GM19025 (cell line): ENCODE results near the gene KLHL18.
A peak's percentile ranks its signal among the peaks of the same experiment; 100 is the strongest.
"Not testable (repeated sequence)": the region's sequence is repeated elsewhere in the genome, so short reads cannot be mapped to it uniquely, and the experiment has no call there.

ENCODE experiments used
- ATAC-seq: cut with Tn5 transposase; IDR thresholded peaks from one replicate; pipeline ENCODE4 v1.9.1; 2021; ENCODE audit warnings: mild to moderate bottlenecking, low read depth, moderate library complexity; ENCODE audit not compliant: unreplicated experiment

KLHL18 gene

DNA sequence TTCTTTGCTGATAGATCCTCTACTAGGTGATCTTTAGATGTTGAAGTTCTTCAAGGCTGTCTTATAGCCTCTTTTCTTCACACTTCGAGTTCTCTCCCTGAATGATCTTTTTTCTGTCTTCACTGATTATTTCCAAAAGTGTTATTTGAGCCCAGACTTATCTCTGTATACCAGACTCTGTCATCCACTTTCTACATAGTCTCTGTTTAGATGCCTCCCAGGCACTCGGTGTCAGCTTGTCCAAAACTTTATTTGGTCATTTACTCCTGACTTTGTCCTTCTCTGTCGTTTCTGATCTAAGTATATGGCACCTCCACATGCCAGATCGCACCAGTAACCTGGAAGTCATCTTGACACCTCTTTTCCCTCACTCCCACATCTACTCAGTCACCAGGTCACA is 27.6 kb downstream of the KLHL18 start:
- no peak for ATAC-seq

DNA sequence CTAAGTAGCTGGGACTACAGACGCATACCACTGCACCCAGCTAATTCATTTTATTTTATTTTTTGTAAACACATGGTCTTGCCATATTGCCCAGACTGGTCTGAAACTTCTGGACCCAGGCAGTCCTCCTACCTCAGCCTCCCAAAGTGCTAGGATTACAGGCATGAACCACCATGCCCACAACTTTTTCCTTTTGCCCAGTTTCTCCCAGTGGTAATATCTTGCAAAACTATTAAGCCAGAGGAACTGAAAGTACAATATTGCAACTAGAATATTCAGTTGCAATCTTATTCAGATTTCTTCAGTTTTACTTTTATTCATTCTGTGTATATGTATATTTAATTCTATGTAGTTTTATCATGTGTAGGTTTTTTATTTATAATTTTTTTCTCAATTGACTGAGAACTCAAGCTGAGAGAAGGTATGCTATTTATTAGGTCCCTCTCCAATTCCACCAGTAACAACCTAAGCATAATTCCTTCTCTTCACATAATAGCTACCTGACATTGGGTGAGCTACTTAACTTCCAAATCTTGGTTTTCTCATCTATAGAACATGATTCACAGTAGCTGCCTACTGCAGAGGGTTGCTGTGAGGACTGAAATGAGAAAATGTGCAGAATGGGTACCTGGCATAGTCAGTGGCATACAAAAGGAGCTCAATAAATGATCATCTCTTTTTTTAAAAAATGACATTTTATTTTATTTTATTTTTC is 30.8 kb downstream of the KLHL18 start:
- no peak for ATAC-seq

- ATAC-seq: no peak
These were observed 31.5 kb downstream of the KLHL18 start for GRCh38 chr3:47314056-47314764.

DNA sequence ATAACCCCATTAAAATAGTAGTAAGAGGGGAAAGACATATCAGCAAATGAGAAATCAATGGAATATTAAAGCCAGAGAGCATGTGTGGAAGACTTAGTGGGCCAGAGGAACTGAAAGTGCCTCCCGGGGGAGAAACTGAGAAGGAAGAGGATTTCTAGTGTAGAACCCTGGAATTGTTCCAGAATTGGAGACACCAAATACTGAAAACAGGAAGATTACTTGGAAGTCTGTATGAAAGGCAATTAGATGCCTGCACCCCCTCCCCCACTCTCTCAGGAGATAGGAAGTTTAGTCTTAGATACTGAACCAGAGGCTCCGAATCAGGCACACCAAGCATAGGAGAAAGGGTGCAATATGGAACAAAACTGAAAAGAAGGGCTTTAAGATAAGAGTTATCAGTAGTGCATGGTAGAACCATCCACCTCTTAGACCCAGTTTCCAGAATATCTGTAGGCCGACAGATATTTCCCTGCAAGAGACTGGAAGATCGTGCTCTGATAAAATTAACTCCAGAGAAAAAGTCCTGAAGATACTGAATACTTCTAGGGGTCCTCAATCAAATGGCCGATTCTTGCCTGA is 32.4 kb downstream of the KLHL18 start:
- no peak for ATAC-seq

GRCh38 chr3:47316151-47316550 is 33.4 kb downstream of the KLHL18 start:
- not testable (repeated sequence) for ATAC-seq

DNA sequence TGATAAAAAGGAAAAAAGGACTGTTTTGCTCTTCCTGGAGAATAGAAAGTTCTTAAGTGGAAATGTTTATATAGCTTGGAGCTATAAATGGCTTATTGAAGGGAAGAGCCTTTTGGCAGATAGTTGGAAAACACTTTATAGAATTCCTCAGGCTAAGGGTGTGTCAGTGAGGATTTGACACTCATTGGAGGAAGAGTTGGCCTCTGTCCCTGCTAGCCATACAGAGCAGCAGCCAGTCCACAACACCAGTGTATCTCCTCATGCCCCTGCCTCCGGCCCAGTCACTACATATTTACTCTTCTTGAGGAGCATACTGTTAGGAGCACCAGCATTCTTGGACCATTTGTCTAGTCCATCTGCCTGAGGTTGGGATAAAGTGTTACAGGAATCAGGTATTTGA is 36.2 kb downstream of the KLHL18 start:
- no peak for ATAC-seq

- ATAC-seq: no peak
These were observed 37.2 kb downstream of the KLHL18 start for GRCh38 chr3:47319956-47320355.

DNA sequence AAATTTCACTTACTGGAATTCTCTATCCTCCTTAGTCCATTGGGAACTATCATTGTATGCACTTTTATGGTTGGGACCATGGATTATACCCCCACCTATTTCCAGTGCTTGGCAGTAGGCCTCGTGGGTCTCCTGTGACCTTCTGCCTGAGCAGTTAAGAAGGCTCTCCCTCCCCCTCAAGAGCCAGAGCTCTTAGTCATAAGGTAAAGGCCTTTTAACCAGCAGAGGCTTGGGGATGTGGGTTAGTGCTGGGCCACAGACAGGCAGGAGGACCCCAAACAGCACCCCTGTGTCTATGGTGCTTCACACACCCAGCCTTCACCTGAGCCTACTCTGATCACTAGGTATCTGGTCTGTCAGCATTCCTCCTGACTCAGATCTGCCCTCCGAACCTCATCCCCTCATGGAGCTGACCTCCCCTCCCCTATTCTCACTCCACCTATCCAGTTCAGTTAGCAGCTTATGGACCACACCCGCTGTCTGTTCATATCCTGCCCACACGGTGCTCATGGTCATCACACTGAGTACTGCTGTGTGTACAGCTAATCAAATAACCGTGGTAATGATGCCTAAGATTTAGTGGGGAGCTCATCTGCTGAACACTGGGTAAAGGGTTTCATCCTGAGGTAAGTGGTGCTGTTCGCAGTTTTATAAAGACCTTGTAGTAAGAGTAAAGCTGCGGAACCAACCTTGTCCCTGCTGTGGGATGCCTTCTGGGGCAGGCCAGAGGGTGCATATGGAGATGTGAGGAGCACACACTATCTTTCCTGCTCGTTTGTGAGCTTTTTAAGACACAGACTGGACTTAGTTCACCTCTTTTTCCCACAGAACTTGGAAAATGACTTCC is 40.9 kb downstream of the KLHL18 start:
- ATAC-seq: no peak

GRCh38 chr3:47324278-47324865 is 41.6 kb downstream of the KLHL18 start:
- ATAC-seq: no peak

DNA sequence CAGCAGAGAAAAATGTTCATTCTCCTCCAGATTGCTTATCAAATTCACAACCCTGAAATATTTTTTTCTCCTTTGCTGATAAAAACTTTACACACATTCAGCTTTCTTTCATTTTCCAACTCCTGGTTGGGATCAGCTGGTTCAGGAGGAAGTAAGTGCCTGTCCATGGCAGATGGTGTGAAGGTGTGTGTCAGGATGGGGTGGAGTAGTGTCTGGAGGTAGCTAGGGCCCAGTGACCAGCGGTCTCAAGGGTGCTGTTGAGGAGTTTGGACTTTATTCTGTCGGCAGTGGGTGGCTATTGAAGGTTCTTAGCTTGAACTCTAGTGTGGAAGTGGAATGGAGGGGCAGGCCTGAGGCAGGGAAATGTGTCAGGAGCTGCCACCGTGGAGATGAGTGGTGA is 51.2 kb downstream of the KLHL18 start:
- ATAC-seq: no peak

GRCh38 chr3:47337656-47338055 is 54.9 kb downstream of the KLHL18 start:
- no peak for ATAC-seq

DNA sequence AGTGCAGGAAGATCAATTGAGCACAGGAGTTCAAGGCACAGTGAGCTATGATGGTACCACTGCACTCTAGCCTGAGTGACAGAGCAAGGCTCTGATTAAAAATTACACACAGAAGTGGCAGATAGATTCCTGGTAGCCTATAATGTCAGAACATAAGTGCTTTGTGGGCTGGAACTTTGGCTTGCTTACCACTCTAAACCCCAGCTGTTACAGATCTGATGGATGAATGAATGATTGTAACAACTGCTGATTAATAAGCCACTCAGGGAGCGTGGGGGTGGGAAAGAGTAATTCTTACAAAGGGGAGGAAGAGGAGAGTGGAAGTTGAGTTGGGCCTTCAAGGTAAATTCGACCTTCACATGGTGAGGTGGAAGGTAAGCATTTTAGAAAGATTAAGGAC is 57.2 kb downstream of the KLHL18 start:
- ATAC-seq: no peak

DNA sequence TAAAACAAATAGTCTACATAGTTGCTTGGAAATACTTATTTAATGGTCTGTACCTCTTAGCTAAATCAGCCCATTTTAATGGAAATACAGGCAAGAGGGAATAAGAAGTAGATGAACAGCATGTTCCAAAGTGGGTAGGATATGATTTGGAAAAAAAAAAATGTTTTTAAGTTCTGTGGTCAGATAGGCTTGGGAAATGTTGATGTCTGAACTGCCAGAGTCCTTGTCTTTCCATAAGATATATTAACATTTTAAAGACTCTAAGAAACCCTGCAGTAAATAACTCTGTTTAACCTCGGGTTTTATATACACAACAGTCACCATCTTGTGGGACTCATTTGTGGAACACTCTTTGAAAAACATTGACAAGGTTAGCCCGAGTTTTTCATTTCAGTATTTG is 58.1 kb downstream of the KLHL18 start:
- ATAC-seq: no peak

GRCh38 chr3:47342151-47342550 is 59.4 kb downstream of the KLHL18 start:
- ATAC-seq: no peak

DNA sequence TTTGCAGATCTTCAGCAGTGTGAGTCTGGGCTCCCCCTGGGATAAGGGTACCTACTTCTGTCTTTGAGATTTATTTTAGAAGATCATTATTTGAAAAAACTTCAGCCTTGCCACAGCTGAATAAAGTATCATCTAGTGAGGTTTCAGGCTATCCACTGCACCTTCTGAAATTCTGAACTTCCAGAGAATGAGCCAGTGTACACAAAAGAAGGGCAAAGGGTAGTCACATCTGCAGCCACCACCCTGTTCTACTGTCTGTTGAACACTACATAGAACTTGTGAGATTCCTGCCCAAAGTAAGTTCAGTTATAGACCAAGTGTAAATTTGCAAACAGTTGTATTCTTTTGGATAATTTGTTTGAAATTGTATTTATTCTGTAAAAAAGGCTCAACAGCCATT is 60.1 kb downstream of the KLHL18 start:
- ATAC-seq: no peak

- ATAC-seq: no peak
These were observed 60.8 kb downstream of the KLHL18 start for GRCh38 chr3:47343471-47343971.

- ATAC-seq: no peak
These were observed 62.2 kb downstream of the KLHL18 start for GRCh38 chr3:47344971-47345370.

DNA sequence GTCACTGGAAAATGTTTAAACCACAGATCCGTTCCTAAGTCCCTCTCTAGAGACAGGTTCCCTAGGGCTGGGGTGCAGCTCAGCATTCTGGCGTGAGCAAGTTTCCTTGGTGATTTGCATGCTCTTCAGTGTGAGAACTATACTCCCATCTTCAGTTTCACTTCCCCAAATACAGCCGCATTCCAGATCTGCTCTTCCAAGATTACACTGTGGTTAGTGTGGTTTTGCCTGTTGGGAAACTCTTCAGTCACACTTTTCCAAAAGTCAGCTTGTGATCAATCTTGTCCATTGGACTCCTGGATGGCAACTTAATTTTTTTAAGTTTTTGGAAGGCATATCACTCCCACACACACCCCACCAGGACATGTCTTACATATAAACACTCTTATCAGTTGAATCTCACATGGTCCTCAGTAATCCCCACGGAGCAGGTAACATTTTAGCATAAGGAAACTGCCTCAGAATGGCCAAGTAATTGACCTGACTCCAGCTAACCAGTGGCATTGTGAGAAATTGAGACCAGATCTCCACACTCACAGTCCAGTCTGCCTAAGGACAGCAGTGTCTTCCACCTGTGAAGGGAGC is 64.6 kb downstream of the KLHL18 start:
- ATAC-seq: peak; percentile 75

- ATAC-seq: no peak
These were observed 65.8 kb downstream of the KLHL18 start for GRCh38 chr3:47348411-47349154.
